NCI-H510A treated with DMSO at 0.1 percent for 48 hours (cell line): ENCODE measurements around the gene ZFPM1.
"Not testable (repeated sequence)": the region's sequence is repeated elsewhere in the genome, so short reads cannot be mapped to it uniquely, and the experiment has no call there.

Source experiments
- DNase-seq: peaks from one replicate; lab custom pipeline; 2025; lab: John Stamatoyannopoulos, UW

The ZFPM1 gene

DNA sequence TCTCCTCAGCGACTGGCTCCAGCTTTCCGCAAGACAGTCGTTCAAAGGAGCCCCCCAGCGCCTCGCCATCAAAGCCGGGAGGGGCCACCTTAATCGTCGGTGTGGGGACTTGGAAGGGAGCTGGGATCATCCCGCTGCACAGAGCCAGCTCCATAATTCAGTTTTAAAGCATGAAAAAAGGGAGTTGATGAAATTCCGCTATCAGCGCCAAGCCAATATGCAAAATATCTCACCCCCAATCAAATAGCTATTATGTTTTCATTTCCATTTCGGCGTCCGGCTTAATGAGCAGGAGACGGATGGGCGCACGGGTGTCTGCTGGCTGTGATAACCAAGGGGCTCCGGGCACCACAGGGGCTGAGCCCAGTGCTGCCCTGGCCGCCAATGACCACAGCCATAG lies 27.7 kb downstream of the ZFPM1 start:
- DNase-seq = no peak

DNA sequence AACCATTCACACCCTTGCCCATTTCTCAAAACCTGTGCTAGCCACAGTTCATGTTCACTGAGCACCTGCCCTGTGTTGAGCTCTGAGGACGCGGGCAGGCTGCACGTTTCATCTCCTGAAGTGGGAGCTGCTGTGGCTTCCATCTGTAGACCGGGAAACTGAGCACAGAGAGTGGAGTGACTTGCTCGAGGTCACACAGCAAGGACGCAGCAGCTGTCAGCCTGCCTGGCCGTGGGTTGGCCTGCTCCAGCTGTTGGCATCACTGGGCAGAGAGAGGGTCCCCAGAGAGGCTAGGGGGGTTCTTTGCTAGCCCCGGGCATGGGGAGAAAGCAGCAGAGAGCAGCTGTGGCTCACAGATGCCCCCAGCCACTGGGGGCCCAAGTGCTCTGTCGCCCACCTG lies 28.8 kb downstream of the ZFPM1 start:
- DNase-seq = no peak

DNA sequence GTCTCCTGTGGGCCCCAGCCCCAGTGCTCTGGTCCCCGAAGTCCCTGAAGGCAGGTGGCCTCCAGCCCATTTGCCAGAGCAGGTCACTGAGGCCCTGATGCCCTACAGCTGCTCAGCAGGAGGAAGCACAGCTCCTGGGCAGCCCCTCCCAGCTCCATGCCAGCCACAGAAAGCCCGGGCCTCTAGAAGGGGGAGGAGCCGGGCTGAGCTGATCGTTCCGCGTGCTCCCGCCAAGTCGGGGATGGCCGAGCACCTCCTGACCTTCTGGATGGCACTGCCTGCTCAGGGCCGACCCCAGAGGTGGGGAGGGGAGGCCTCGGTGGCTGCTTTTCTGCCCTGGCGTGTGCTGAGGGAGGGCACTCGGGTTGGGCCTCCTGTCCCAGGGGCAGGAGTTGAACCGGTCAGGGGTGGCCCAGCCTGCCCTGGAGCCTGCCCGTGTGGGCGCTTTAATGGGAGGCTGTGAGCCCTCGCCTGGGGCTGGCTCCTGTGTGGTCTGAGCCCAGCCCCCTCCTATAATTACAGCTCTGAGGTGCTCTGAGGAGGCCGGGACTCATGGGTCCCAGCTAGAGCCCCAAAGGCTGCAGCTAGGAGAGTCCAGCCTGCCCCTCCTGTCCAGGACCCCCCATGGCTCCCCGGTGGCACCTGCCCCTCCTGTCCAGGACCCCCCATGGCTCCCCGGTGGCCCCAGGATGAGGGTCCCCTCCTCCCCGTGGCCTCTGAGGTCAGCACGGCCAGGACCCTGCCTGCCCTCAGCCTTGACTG lies 29.7 kb downstream of the ZFPM1 start:
- DNase-seq = no peak

DNA sequence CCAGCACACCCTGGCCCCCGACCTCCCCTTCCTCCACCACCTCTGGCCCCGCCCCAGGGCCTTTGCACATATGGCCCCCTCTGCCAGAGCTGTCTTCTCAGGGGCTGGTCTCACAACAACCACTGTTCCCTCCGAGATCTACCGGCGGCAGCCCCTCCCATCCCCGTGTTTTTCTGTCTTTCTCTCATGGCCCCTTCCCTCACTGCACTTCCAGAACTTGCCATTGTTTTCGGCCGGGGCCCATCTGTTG lies 30.2 kb downstream of the ZFPM1 start:
- no peak for DNase-seq

DNA sequence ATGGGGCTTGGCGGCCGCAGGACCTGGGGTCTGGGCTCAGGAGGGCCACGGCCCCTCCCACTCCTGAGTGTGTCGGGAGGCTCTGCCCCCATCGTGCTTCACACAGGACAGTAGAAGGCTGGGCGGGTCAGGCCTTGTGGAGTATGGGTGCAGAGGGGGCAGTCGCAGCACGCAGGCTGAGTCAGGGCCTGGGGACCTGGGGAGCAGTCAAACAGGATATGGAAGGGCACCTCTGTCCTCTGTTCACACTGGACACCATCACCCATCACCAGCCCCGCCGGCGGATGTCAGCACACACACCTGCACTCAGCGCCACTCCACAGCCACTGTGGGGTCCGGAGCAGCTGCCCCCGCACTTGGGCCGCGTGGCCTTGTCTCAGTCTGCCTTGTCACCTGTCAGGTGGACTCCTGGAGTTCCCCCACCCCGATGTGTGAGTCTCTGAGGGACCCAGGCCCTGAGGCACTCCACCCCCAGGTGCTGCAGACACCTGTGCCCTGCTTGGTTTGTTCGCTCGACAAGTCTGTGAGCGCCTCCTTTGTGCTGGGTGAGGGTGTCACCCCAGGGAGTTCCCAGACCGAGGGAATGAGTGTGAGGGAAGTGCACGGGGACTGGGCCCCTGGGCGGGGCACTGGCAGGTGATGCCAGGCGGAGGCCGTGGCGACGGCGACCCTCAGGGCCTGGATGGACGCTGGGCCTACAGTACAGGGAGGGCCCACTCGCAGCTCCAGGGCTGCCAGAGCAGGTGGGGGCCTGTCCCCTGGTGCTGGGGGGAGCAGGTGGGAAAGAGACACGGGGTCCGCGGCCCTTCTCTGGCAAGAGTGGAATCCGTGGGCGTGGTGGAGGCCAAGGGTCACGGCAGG lies 31.7 kb downstream of the ZFPM1 start:
- DNase-seq = no peak

DNA sequence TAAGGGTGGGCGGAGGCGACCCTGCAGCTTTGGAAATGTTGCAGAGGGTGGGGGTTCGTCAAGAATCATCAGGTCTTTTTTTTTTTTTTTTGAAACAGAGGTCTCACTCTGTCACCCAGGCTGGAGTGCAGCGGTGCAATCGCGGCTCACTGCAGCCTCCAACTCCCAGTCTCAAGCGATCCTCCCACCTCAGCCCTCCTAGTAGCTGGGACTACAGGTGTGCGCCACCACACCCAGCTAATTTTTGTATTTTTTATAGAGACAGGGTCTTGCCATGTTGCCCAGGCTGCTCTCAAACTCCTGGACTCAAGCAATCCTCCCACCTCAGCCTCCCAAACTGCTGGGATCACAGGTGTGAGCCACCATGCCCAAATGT lies 32.3 kb downstream of the ZFPM1 start:
- not testable (repeated sequence) for DNase-seq

DNA sequence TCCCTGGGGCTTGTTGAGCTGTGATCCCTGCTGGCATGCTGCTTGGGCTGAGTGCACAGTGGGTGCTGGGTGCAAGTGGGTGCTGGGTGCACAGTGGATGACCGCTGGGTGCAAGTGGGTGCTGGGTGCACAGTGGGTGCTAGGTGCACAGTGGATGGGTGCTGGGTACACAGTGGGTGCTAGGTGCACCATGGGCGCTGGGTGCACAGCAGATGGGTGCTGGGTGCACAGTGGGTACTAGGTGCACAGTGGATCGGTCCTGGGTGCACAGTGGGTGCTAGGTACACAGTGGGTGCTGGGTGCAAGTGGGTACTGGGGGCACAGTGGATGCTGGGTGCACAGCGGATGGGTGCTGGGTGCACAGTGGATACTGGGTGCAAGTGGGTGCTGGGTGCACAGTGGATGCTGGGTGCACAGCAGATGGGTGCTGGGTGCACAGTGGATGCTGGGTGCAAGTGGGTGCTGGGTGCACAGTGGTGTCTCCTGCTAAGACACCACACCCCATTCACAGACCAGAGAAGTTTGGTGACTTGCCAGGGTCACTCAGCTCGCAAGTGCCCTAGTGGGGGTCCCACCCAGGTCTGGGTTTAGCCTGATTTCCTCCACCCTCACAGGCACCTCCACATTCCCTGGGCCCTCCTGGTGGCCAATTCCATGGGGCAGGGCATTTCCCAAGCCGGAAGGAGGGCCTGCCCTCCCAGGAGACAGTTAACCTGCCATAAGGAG lies 33.5 kb downstream of the ZFPM1 start:
- no peak for DNase-seq

DNA sequence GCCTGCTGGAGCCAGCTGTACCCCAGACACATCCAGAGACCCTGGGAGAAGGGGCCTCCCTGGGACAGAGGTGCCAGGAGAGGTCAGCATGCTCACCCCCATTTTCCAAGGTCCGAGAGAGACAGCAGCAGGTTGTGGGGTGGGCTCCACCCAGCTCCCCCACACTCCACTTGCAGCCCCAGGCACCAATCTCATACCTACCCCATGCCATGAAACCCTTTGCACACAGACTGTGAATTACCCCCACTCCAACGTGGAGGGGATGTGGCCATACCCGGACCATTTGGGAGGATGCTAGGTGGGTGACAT lies 34.0 kb downstream of the ZFPM1 start:
- DNase-seq = no peak

DNA sequence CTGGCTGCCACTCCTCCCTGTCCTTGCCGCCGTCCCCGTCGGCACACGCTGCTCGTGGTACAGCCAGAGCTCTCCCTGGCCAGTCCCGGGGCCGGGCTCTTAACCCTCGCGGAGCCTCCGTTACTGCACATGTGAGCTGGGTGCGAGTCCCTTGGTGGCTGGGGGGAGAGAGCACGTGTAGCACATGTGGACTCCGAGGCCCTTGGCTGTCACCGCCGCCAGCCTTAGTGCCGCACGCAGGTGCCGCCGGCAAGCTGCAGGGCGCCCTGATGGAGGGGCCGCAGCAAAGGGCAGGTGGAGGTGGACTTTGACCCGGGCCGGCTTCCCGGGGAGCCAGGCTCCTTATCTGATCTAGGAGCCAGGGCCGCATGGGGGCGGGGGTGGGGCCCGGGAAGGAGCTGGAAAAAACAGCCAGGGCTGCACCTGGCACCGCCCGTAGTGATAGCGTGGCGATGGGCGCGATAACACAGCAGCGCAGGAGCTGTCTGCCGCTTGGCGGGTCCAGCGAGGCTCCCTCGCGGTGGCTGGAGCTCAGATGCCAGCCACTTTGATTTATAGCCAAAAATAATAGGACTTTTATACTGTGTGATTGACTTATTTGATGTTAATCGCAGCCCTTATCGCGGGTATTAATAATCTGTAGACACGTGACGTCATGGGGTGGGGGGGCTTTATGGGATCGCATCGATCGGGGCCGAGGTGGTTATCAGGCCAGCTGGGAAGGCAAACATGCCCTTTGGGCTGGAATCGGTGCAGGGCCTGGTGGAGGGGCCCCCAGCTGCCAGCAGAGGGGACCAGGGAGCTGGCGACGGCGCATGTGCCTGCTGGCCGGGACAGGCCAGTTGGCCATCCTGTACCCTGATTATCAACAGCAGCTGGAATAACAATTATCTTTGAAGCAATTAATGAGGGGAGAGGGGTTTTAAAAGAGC lies 35.1 kb downstream of the ZFPM1 start:
- no peak for DNase-seq

DNA sequence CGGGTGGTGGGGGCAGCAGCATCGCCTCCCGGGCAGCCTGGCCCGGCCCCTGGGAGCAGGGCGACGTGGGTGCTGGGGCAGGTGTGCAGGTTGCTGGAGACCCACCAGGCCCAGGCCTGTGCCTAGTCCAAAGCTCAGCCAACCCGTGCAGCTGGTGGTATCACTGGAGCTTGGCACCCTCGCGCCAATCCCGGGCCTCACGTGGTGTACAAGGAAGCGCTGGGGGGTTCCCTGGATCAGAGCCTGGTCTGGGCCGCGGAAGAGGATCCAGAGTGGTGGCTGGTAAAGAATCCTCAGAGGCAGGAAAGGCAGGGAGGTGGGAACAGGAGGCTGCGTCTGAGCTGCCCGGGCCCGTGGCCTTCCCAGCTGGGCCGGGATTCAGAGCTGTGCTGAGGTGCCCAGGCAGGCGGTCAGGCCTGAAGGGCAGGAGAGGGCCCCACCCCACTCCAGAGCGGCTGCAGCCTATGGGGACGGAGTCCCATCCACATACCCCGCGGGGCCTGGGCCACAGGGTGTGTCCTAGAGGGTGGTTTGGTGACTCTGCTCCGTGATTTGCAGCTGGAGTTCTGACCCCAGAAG lies 36.2 kb downstream of the ZFPM1 start:
- no peak for DNase-seq

DNA sequence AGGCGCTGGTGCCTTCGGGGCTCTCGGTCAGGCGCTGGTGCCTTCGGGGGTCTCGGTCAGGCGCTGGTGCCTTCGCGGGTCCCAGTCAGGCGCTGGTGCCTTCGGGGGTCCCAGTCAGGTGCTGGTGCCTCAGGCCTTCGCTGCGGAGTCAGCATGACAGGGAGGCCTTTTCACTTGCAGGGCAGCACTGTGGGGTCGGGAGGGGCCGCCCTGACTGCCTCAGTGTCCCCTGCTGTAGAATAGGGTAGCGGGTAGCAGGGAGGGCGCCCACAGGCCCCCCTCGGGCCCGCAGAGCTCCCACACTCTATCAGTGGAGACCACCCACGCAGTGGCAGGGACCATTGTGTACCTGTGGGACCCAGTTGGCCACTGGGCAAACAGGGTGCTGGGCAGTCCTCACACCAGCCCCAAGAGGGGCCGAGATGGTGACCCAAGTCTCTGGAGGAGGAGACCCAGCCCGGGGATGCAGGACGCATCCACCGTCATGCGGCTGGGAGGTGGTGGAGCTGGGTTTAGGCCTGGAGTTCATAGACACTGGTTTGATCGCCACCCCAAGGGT lies 38.0 kb downstream of the ZFPM1 start:
- DNase-seq = no peak

DNA sequence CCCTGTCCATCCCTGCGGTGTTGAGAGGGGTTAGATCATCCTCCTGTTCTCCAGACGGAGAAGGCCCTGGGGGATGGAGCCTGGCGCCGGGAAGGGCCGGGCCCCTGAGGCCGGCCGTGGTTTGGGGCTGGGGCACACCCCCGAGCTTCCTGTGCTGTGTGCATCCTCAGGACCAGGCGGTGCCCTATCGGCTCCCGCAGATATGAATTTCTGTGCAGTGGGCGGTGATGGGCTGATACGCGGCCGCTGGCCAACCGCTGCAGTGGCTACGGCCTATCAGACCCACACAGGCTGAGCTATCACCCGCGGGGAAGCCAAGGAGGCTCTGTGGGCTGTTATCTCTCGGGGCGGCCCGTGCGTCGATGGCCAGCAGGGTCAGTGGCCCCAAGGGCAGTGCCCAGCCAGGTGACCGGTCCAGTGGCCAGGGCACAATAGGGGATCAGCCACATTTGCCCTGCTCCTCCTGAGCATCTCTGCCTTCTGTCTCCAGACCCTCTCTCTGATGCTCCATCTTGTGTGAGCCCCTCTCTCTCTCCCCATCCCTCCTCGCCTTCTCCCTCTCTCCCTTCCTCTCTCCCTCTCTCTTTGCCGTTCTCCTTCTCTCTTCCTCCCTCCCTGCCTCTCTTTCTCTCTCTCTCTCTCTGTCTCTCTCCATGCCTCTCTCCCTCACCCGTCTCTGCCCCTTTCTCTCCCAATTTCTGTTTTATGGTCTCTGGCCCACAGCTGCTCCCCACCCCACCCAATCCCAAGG lies 38.7 kb downstream of the ZFPM1 start:
- DNase-seq = no peak

DNA sequence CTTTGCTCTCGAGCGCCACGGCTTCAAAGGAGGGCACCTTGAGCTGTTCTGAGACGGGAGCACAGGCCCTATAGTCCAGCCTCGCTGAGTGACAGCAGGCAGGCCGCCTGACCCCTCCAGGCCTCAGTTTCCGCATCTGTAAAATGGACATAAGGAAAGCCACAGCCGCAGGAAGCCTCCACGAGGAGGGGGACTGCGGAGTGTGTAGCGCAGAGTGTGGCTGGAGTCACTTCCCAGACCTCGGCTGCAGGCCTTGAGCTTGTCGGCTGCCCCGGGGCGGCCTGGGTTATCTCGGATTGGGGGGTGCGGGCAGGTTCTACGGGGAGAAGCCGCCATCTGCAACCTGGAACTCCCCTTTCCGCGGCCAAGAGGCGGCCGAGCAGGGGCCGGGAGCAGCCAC lies 40.8 kb downstream of the ZFPM1 start:
- no peak for DNase-seq

DNA sequence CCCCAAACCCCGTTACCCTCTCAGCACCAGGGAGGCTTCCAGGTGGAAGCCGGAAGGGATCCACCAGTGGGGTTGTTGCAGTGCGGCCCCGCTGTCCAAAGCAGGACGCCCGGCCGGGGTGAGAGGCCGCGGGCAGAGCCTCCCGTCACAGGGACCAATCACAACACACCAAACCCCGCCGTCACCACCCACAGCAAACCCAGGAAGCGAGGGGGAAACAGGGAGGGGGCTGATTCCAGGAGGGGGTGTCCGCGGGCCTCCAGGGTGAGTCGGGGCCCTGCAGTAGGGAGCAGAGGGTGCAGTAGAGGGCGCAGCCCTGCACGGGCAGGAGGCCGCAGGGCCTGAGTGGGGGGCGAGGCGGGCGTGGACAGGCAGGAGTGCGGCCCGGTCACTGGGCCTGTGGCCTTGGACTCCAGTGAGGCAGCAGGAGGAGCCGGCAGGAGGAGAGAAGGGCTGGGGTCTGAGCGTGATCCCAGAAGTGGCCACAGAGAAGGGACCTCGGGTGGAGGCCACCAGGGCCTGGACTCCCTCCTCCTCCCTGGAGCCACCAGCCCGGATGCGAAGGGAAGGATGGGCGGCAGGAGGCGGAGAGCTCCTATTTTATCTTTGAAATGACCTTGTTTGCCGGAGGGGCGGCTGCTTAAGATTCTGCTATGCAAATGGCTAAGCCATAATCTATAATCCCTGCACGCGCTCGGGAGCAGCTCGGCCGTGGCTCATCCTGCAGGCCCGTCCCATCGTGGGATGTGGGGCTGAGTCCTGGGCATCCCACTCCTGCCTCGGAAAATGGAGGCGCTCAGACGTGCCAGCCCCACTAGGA lies 41.5 kb downstream of the ZFPM1 start:
- DNase-seq = no peak

DNA sequence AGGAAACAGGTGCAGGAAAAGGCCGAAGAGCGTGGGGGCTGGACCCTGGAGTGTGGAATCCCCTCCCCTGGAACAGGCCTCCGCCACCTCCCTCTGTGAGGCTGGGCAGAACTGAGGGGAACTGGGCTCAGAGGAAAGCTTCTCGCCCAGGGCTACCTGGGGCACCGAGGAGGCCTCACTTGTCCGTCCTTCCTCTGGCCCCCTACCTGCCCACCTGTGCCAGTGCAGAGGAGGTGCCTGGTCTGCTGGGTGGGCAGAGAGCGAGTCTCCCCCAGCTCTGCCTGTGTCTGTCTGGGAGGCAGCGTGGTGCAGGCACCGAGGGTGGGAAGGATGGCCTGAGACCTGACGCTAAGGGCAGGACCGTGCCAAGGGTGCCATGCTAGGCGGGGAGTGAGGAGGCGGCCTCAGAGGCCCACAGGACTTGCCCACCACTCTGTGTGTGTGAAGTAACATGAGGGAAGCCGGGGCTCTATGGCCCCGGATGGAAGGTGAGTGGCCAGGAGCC lies 42.2 kb downstream of the ZFPM1 start:
- no peak for DNase-seq

DNA sequence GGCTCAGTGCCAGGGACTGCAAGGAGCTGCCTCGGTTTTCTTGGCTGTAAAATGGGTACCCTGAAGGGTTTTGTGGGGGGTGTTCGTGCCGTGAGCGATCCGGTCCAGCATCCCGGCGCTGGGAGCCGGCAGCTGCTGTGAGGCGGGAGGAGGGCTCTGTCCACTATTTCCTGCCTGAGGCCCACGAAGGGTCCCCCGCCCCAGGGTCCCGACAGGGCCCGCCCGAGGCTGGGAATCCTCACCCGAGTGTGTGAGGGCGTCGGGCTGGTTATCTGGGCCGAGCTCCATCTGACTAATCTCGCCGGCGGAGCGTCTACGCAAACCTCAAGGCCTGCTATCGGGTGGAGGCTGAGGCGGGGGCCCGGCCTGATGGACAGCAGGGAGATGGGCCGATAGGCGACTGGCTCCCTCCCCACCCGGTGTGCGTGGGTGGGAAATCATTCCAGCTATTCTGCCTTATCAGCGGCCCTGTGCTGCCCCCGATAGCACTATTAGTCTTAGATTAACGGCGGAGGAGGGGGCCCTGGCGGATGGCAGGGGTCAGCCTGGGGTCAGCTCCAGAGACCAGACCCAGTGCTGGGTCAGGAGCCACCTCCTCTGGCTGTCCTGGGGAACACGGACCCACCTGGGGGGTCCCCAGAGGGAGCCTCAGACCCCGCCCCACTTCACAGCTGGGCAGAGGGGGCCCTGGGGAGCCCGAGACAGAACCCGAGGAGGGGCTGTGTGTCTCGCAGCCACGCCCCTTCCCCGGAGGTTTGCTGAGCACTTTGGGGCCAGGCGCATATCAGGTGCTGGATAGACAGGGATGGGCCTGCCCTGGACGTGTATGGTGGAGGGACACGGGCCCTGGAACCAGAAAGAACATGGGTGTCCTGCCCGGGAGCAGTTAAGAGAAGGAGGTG lies 44.7 kb downstream of the ZFPM1 start:
- no peak for DNase-seq

DNA sequence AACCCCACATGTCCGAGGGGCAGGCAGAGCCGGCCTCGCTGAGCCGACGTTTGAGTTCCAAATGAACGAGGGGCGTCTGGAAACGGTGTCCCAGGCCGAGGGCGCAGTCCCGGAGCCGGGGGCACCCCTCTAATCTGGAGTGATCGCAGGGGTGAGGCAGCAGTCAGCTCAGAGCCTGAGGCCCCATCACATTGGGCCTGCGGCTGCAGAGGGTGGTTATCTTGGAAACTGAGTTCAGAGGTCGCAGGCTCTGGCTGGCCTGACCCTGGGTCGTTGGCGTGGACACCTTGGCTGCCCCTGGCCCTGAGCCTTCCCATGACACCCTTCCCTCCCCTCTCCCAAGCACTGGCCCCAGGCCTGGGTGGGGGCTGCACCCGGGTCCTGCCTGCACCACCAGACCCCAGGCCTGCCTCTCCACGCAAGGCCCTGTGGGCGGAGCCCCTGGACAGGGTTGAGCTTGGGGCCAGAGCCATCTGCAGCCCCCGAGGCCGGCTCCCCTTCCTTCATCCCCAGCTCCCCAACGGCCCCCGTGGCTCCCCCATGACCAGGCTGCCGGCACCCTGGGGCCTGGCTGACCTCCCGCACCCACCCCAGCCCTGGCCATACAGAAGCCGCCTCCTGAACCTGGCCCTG lies 45.6 kb downstream of the ZFPM1 start:
- no peak for DNase-seq

DNA sequence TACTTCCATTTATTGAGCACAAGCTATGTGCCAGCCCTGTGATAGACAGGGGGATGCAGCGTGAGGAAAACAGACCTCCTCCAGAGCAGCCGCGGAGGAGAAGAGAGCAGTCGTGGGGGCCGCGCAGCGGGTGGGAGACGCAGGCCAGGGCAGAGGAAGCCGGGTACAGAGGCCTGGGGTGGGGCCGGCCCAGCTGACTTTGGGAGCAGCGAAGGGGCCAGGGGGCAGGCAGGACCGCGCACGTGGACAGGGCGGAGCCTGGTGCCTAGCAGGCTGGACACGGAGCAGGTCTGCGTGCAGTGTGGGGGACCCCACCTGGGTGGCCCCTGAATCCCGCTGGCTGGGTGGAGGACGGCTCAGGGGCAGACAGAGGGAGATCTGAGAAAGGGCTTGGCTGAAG lies 46.2 kb downstream of the ZFPM1 start:
- DNase-seq = no peak
